Epithelial cell of esophagus (primary cell): ENCODE data around the gene SLC30A7.
A peak's percentile ranks its signal among the peaks of the same experiment; 100 is the strongest.

Experiments used
- DNase-seq: peaks from one replicate; pipeline ENCODE4 v3.0.0; 2010; ENCODE audit warnings: low read depth
- H3K4me3 ChIP-seq: 2 replicates; pipeline ENCODE4 v1.5.1; 2011; ENCODE audit warnings: mild to moderate bottlenecking, low read length, control low read depth
- CTCF ChIP-seq: IDR thresholded peaks from 2 replicates; pipeline ENCODE4 v1.5.1; 2011; ENCODE audit warnings: low read depth, mild to moderate bottlenecking, low read length, control low read depth, inconsistent platforms; ENCODE audit not compliant: insufficient read depth; ENCODE audit errors: missing control alignments

SLC30A7 gene

DNA sequence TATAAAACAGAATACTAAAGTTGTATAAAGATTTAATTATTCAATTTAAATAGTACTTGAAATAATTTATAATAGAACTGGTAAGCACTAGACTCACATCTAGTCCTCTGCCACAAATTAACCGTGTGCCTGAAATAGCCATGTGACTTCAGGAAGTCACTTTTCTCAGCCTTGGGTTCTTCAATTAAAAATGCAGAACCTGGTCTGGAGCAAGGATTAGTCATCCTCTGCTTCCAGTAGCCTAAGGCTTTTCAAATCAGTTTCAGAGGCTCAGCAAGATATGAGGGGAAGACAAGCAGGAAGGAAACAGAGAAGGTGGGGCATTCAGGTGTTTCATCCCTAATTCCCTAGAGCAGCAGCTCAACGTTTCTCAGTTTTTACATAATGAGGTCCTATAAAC is 106.7 kb downstream of the SLC30A7 start:
- no peak overlapping the region for H3K4me3 ChIP-seq
- peak; percentile 77 for DNase-seq
- TF ChIP-seq CTCF, result no peak

GRCh38 chr1:101003012-101003650 is 107.2 kb downstream of the SLC30A7 start:
- DNase-seq, result peak; percentile 66
- no peak overlapping the region for H3K4me3 ChIP-seq
- no peak for TF ChIP-seq CTCF

GRCh38 chr1:101004061-101004460 is 108.2 kb downstream of the SLC30A7 start:
- H3K4me3 ChIP-seq, result no peak overlapping the region
- DNase-seq, result peak; percentile 87
- no peak for TF ChIP-seq CTCF

GRCh38 chr1:101004670-101005069 is 108.8 kb downstream of the SLC30A7 start:
- peak; percentile 13 for DNase-seq
- H3K4me3 ChIP-seq, result no peak overlapping the region
- no peak for TF ChIP-seq CTCF

DNA sequence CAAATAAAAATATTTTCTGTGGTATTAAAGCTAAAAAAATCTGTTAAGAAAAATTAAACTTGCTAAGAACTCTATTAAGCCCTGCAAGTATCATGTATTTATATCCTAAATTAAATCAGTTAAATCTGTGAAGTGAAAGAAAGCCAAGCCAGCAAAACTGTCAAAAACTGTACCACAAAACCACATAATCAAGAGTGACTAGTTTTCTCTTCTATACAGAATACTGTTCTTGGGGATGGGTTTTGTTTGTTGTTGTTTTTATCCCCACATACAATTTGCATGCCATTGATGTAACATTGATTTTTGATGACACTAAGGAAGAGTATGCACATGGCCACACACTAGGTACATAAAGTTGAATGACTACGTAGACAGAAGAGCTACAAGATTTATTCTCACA is 109.3 kb downstream of the SLC30A7 start:
- DNase-seq, result no peak
- no peak overlapping the region for H3K4me3 ChIP-seq
- no peak for TF ChIP-seq CTCF

DNA sequence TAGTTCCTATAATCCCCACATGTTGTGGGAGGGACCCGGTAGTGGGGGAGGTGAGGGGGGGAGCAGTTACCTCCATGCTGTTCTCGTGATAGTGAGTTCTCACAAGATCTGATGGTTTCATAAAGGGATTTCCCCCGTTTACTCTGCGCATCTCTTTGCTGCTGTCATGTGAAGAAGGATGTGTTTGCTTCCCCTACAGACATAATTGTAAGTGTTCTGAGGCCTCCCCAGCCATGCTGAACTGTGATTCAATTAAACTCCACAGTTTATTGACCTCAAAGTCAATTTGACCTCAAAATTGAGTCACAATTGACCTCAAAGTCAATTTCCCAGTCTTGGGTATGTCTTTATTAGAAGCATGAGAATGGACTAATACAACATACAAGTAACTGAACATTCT is 110.0 kb downstream of the SLC30A7 start:
- H3K4me3 ChIP-seq, result no peak overlapping the region
- no peak for TF ChIP-seq CTCF
- DNase-seq, result no peak

DNA sequence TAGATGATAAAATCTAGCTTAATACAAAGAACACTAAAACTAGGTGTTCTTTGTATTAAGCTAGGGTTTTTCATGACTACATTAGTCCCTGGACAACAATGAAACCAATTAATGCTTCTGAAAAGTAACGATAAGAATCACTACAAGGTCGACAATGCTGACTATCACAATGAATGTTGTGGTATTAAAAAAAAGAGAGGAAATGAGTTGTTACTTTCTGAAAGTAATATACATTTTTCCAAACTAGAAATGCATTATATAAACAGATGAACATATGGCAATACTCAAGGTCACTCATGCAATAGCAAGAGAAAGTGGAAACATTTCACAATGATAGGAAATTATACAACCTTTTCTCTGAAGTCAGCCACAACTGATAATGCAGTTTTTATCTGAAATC is 110.7 kb downstream of the SLC30A7 start:
- DNase-seq, result no peak
- TF ChIP-seq CTCF, result no peak
- H3K4me3 ChIP-seq, result no peak overlapping the region
